Activated CD4-positive, alpha-beta T cell treated with anti-CD3 and anti-CD28 coated beads, Interleukin-2, amount 10 ng/mL, durations not matched to agents 24 days and 14 days (primary cell): ENCODE results near the gene DLGAP1. TPM values are rescaled to one million over a fixed set of nuclear protein-coding genes. Genes with fewer than 3 reads are reported as not detected.
A peak's percentile ranks its signal among the peaks of the same experiment; 100 is the strongest.

Source experiments
- DNase-seq: peaks from one replicate; pipeline ENCODE4 v3.0.0; 2022
- H3K27ac Mint-ChIP-seq: one replicate; pipeline ENCODE4 v1.8.0; 2022; ENCODE audit warnings: mild to moderate bottlenecking, mixed read lengths
- H3K27me3 Mint-ChIP-seq: one replicate; pipeline ENCODE4 v1.8.0; 2022; ENCODE audit warnings: mixed read lengths
- H3K36me3 Mint-ChIP-seq: one replicate; pipeline ENCODE4 v1.8.0; 2022; ENCODE audit warnings: low read depth, mild to moderate bottlenecking, mixed read lengths
- H3K4me1 Mint-ChIP-seq: one replicate; pipeline ENCODE4 v1.8.0; 2021; ENCODE audit warnings: mixed read lengths
- H3K4me3 Mint-ChIP-seq: one replicate; pipeline ENCODE4 v1.8.0; 2022; ENCODE audit warnings: mild to moderate bottlenecking, moderate library complexity, mixed read lengths
- H3K9me3 Mint-ChIP-seq: one replicate; pipeline ENCODE4 v1.8.0; 2021; ENCODE audit warnings: mixed read lengths
- intact Hi-C: fragments of 100-400 bp; cut with micrococcal nuclease; formaldehyde crosslinking; loops from one replicate; pipeline ENCODE4 v1.15.1; 2023
- total RNA-seq: library from RNA; stranded (reverse); gene quantifications from 2 replicates; pipeline ENCODE4 v1.2.3, GENCODE V29; 2022

Gene DLGAP1
- total RNA-seq, 1 donor from 2014 or later, result 1.5 TPM

DNA sequence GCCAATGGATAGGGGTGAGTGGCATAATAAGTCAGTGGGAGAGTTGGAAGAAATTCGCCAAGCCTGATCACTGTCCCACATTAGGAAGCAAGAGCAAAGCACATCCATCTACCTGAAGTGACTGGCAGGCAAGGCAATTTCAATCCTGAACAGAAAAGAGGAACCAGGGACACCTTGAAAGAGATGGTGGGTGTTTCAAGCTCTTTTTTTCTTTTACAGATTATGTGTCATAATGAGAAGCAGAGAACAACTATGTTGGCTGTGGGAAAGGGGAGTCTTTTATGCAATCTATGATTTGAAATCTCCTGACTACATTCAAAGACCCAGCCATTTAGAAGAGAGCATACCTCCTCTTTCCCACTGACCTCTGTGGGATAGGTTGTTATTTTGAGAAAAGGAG is 941.6 kb downstream of the DLGAP1 start:
- Mint-ChIP-seq H3K4me1 (peaks cover 4% of the 10 kb centered on the region), H3K9me3 (peaks cover 4% of the 10 kb centered on the region), H3K36me3 (no peaks in the 10 kb centered on the region), H3K27ac (no peak overlapping the region), H3K4me3 (no peak overlapping the region), H3K27me3 (peaks cover 3% of the 10 kb centered on the region)
- DNase-seq, result no peak
- intact Hi-C loops, result no loop called here

DNA sequence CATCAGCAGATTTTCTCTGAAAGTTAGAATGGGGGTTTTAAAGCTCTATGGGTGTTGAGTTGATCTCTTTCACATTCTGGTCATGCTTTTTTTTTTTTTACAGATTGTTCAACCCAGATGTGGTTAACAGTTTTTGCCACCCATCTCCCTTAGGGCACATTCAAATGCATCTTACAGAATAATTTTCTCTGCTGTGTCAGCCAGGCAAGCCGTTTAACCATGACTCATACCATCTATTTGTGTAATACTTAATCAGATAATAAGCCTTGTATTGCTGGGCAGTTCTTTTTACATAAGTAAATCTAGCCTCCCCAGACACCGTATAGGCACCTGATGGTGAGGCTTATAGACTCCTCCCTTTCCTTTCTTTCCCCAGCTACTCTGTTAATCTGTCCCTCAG is 943.1 kb downstream of the DLGAP1 start:
- no peak overlapping the region for H3K4me3 Mint-ChIP-seq

GRCh38 chr18:3510896-3511295 is 944.2 kb downstream of the DLGAP1 start:
- Mint-ChIP-seq H3K4me3 (no peak overlapping the region), H3K4me1 (peaks cover 4% of the 10 kb centered on the region), H3K36me3 (no peaks in the 10 kb centered on the region), H3K27ac (no peak overlapping the region), H3K9me3 (peaks cover 4% of the 10 kb centered on the region), H3K27me3 (peaks cover 1% of the 10 kb centered on the region)
- DNase-seq, result no peak
- intact Hi-C loops, result no loop called here

More for the DNA sequence above, 943.1 kb downstream of the DLGAP1 start:
- intact Hi-C loops, result no loop called here
- H3K27me3 Mint-ChIP-seq, result peaks cover 1% of the 10 kb centered on the region
- H3K9me3 Mint-ChIP-seq, result peaks cover 4% of the 10 kb centered on the region
- H3K36me3 Mint-ChIP-seq, result no peaks in the 10 kb centered on the region
- no peak overlapping the region for H3K27ac Mint-ChIP-seq
- H3K4me1 Mint-ChIP-seq, result peaks cover 4% of the 10 kb centered on the region
- DNase-seq, result no peak

GRCh38 chr18:3510024-3510423 is 945.1 kb downstream of the DLGAP1 start:
- H3K36me3 Mint-ChIP-seq, result no peaks in the 10 kb centered on the region
- peaks cover 4% of the 10 kb centered on the region for H3K9me3 Mint-ChIP-seq

GRCh38 chr18:3508576-3509549 is 946.2 kb downstream of the DLGAP1 start:
- Mint-ChIP-seq H3K9me3 (peaks cover 4% of the 10 kb centered on the region), H3K27me3 (peaks cover 1% of the 10 kb centered on the region), H3K4me1 (peaks cover 4% of the 10 kb centered on the region), H3K27ac (no peak overlapping the region), H3K4me3 (no peak overlapping the region), H3K36me3 (no peaks in the 10 kb centered on the region)
- intact Hi-C loops, result no loop called here
- no peak for DNase-seq

More at GRCh38 chr18:3510024-3510423, 945.1 kb downstream of the DLGAP1 start:
- DNase-seq, result no peak
- Mint-ChIP-seq H3K4me3 (no peak overlapping the region), H3K27ac (no peak overlapping the region), H3K4me1 (peaks cover 4% of the 10 kb centered on the region), H3K27me3 (peaks cover 1% of the 10 kb centered on the region)
- intact Hi-C loops, result no loop called here

GRCh38 chr18:3504637-3505036 is 950.5 kb downstream of the DLGAP1 start:
- intact Hi-C loops, result no loop called here
- no peaks in the 10 kb centered on the region for H3K9me3 Mint-ChIP-seq
- no peak for DNase-seq
- peaks cover 15% of the 10 kb centered on the region for H3K27me3 Mint-ChIP-seq
- no peak overlapping the region for H3K27ac Mint-ChIP-seq
- no peak overlapping the region for H3K4me3 Mint-ChIP-seq
- H3K4me1 Mint-ChIP-seq, result peaks cover 4% of the 10 kb centered on the region
- no peaks in the 10 kb centered on the region for H3K36me3 Mint-ChIP-seq

DNA sequence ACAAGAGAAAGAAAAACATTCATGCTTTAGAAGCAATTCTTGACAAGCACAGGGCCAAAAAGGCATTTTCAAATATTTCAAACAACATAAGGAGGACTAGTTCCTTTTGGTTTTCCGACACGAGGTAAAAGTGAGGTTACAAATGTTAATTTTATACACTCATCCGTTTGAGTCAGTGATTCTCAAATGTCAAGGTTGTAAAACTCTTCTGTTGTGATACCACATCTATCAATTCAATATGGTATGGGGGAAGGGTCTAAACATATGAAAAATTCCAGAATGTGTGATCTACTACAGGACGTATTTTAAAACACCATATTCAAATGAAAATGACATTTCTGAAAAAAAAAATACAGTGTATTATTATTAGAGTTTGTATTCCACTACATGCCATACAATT is 952.5 kb downstream of the DLGAP1 start:
- Mint-ChIP-seq H3K27me3 (peaks cover 30% of the 10 kb centered on the region), H3K27ac (no peak overlapping the region), H3K4me1 (peaks cover 10% of the 10 kb centered on the region), H3K4me3 (no peak overlapping the region), H3K9me3 (no peaks in the 10 kb centered on the region), H3K36me3 (no peaks in the 10 kb centered on the region)
- intact Hi-C loops, result no loop called here
- DNase-seq, result no peak

DNA sequence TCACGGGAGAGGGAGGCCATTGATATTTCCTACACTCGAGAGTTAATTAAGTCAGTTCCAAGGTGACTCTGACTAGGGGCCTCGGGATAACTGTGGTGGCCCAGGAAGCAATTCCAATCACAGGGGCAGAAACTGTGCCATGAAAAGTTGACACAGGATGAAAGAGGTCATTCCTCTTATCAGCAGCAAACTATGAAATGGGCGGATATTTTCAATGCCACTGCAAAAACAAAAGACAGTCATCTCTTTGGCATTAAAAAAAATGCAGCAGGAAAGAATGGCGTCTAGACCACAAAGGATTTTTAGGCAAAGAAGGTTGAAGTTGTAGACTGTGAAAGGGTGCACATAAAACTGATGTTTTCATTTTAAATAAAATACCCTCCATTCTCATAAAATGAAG is 955.1 kb downstream of the DLGAP1 start:
- intact Hi-C loops, result loop anchor here (1.0 kb wide), 1 partner anchor 42 kb away; no protein-coding TSS in a partner anchor
- Mint-ChIP-seq H3K4me3 (no peak overlapping the region), H3K36me3 (no peaks in the 10 kb centered on the region), H3K27me3 (peaks cover 38% of the 10 kb centered on the region), H3K9me3 (no peaks in the 10 kb centered on the region), H3K4me1 (peaks cover 10% of the 10 kb centered on the region), H3K27ac (no peak overlapping the region)
- no peak for DNase-seq

DNA sequence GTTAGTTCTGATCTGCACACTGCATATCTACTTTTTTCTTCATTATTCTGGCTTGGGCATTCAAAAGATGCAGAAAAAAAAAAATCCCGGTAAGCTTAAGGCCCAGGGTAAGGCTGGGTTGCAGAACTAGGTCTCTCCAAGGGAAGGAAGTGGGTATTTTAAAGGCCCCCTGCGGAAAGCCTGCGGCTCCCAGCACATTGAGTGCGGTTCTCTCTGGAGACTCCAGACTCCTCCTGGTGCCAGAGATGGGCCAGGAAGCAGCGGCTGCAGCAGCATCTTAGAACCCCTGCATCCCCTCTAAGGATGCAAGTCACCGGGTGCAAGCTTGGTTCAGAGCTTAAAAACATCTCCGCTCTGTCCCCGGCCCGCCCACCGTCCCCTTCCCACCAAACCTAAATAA is 955.6 kb downstream of the DLGAP1 start:
- no peaks in the 10 kb centered on the region for H3K9me3 Mint-ChIP-seq
- H3K4me3 Mint-ChIP-seq, result peak overlapping the region; percentile 66
- peaks cover 42% of the 10 kb centered on the region for H3K27me3 Mint-ChIP-seq
- no peak overlapping the region for H3K27ac Mint-ChIP-seq
- intact Hi-C loops, result no loop called here
- no peak for DNase-seq
- no peaks in the 10 kb centered on the region for H3K36me3 Mint-ChIP-seq
- H3K4me1 Mint-ChIP-seq, result peaks cover 10% of the 10 kb centered on the region

DNA sequence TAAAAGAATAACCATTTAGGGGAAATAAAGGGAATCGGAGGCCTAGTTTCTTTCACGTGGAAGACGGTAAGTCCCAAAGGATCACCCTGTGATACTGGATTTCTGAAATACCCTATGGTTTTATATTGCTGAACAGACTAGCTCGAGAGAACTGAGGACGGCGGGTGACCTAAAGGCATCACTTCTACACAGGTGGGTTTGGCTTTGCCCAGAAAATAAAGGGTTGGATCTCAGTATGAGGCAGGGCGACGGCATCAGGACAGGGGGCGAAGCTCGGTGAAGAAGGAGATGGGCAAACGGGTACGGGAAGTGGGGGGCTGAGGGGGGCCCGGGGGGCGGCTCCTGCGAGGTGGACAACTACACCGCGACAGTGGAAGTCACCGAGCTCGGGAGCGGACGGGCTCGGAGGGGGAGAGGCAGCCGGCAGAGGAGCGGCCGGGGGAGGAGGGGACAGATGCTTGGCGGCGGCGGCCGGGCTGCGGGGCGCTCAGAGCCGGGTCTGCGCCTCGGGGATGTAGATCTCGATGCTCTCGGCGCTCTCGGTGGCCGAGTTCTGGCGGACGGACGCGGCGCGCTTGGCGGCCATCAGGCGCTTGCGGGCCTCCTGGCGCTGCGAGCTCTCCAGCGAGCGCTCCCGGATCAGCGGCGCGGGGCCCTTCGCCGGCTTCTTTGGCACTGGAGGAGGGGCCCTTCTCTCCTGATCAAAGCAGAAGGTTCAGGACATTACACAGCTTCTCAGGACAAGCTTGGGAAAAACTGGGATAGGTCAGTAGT is 956.2 kb downstream of the DLGAP1 start:
- peak; percentile 62 for DNase-seq
- peaks cover 44% of the 10 kb centered on the region for H3K27me3 Mint-ChIP-seq
- H3K9me3 Mint-ChIP-seq, result no peaks in the 10 kb centered on the region
- H3K36me3 Mint-ChIP-seq, result no peaks in the 10 kb centered on the region
- peak overlapping the region; percentile 66 for H3K4me3 Mint-ChIP-seq
- H3K27ac Mint-ChIP-seq, result no peak overlapping the region
- H3K4me1 Mint-ChIP-seq, result peaks cover 10% of the 10 kb centered on the region
- intact Hi-C loops, result no loop called here

- Mint-ChIP-seq H3K27me3 (peaks cover 46% of the 10 kb centered on the region), H3K36me3 (no peaks in the 10 kb centered on the region)
Observed at GRCh38 chr18:3495691-3496430, 959.2 kb downstream of the DLGAP1 start.

DNA sequence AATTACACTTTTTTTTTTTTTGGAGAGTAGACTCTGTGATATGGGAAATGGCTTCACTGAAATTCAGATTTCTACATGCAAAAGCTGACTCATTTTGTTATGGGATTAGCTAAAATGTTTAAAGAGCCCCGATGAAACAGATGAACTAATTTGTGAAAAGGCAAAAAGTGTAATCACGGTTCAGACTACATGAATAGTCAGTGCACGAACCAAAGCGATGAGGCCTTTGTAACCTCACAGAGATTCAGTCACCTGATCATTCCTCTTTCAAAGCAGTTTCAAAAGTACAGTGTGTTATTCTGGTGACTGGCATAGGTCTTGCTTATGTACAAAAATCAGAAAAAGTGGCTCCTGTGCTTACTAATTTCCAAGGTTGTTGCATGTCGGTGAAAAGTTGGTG is 960.5 kb downstream of the DLGAP1 start:
- intact Hi-C loops, result no loop called here
- no peak for DNase-seq
- no peak overlapping the region for H3K4me3 Mint-ChIP-seq
- no peak overlapping the region for H3K27ac Mint-ChIP-seq
- peaks cover 46% of the 10 kb centered on the region for H3K27me3 Mint-ChIP-seq
- H3K36me3 Mint-ChIP-seq, result no peaks in the 10 kb centered on the region
- H3K4me1 Mint-ChIP-seq, result peaks cover 5% of the 10 kb centered on the region
- H3K9me3 Mint-ChIP-seq, result no peaks in the 10 kb centered on the region

More at GRCh38 chr18:3495691-3496430, 959.2 kb downstream of the DLGAP1 start:
- intact Hi-C loops, result no loop called here
- Mint-ChIP-seq H3K4me3 (no peak overlapping the region), H3K9me3 (no peaks in the 10 kb centered on the region), H3K27ac (no peak overlapping the region), H3K4me1 (peaks cover 10% of the 10 kb centered on the region)
- no peak for DNase-seq

GRCh38 chr18:3494245-3494526 is 960.9 kb downstream of the DLGAP1 start:
- no peak for DNase-seq
- Mint-ChIP-seq H3K9me3 (no peaks in the 10 kb centered on the region), H3K27ac (no peak overlapping the region), H3K4me1 (peaks cover 2% of the 10 kb centered on the region), H3K36me3 (no peaks in the 10 kb centered on the region), H3K4me3 (no peak overlapping the region), H3K27me3 (peaks cover 43% of the 10 kb centered on the region)
- intact Hi-C loops, result no loop called here
